Keratinocyte (primary cell): ENCODE measurements around the gene DNPEP. TPM values are rescaled to one million over a fixed set of nuclear protein-coding genes. Genes with fewer than 3 reads are reported as not detected.

Experiments
- DNase-seq: peaks from one replicate; pipeline ENCODE4 v3.0.0-alpha.2; 2011; ENCODE audit warnings: low read depth, missing footprints, low spot score
- FAIRE-seq: peaks from 2 replicates; lab custom pipeline; 2011; peaks lifted over from hg19 to GRCh38; lab: Jason Lieb, UNC
- H2AFZ ChIP-seq: 2 replicates; pipeline ENCODE4 v1.6.0; 2012; ENCODE audit warnings: low read length, control low read depth, inconsistent platforms; ENCODE audit not compliant: control insufficient read depth
- H3K27ac ChIP-seq: 2 replicates; pipeline ENCODE4 v1.5.1; 2011; ENCODE audit warnings: low read length; ENCODE audit not compliant: control insufficient read depth, insufficient read depth
- H3K27me3 ChIP-seq: 3 replicates; pipeline ENCODE4 v1.6.0; 2011; ENCODE audit warnings: low read length; ENCODE audit not compliant: control insufficient read depth, insufficient read depth; ENCODE audit errors: extremely low read depth
- H3K36me3 ChIP-seq, 2 experiments: 2 replicates in 1 of 2; 3 replicates in 1 of 2; pipeline ENCODE4 v1.5.1; 2011; ENCODE audit warnings: low read length in 2 of 2, mild to moderate bottlenecking in 1 of 2; ENCODE audit not compliant: control insufficient read depth in 2 of 2, insufficient read depth in 2 of 2; ENCODE audit errors: extremely low read depth in 1 of 2
- H3K4me1 ChIP-seq: 3 replicates; pipeline ENCODE4 v1.5.1; 2011; ENCODE audit warnings: low read length; ENCODE audit not compliant: control insufficient read depth, insufficient read depth; ENCODE audit errors: extremely low read depth
- H3K4me2 ChIP-seq: 3 replicates; pipeline ENCODE4 v1.6.0; 2011; ENCODE audit warnings: low read depth, low read length; ENCODE audit not compliant: control insufficient read depth, insufficient read depth; ENCODE audit errors: extremely low read depth
- H3K4me3 ChIP-seq, 3 experiments: fragments of 200-600 bp in 1 of 3; sonication (generic) in 1 of 3; 2 replicates in 2 of 3; 3 replicates in 1 of 3; pipeline ENCODE4 v1.5.1; 2011 to 2016; ENCODE audit warnings: low read length in 3 of 3, mild to moderate bottlenecking in 3 of 3, control low read depth in 2 of 3, inconsistent platforms in 1 of 3, low read depth in 1 of 3, mixed read lengths in 1 of 3, mixed run types in 1 of 3, moderate library complexity in 1 of 3; ENCODE audit not compliant: control insufficient read depth in 2 of 3, insufficient read depth in 2 of 3; ENCODE audit errors: extremely low read depth in 1 of 3
- H3K79me2 ChIP-seq: 2 replicates; pipeline ENCODE4 v1.6.0; 2012; ENCODE audit warnings: low read length; ENCODE audit not compliant: control insufficient read depth, insufficient read depth
- H3K9ac ChIP-seq: 3 replicates; pipeline ENCODE4 v1.6.0; 2011; ENCODE audit warnings: low read length; ENCODE audit not compliant: control insufficient read depth, insufficient read depth; ENCODE audit errors: extremely low read depth
- H3K9me1 ChIP-seq: 3 replicates; pipeline ENCODE4 v1.6.0; 2011; ENCODE audit warnings: low read length; ENCODE audit not compliant: control insufficient read depth, insufficient read depth; ENCODE audit errors: extremely low read depth
- H3K9me3 ChIP-seq: 2 replicates; pipeline ENCODE4 v1.5.1; 2012; ENCODE audit warnings: low read depth, low read length; ENCODE audit not compliant: control insufficient read depth
- H4K20me1 ChIP-seq: 3 replicates; pipeline ENCODE4 v1.6.0; 2011; ENCODE audit warnings: low read length; ENCODE audit not compliant: control insufficient read depth, insufficient read depth; ENCODE audit errors: extremely low read depth
- EZH2 ChIP-seq: IDR thresholded peaks from one replicate; pipeline ENCODE4 v1.6.1; 2012; ENCODE audit warnings: inconsistent platforms, mild to moderate bottlenecking, low read length, moderate library complexity
- dilution Hi-C: fragments of 300-500 bp; cut with MboI; formaldehyde crosslinking; loops from one replicate; pipeline ENCODE4 v1.7.0; 2020; ENCODE audit warnings: low sequenced_read_pairs; ENCODE audit not compliant: extremely low pct_ligation_motif_present
- polyA plus RNA-seq, 5 experiments: library from polyadenylated mRNA; depleted of rRNA in 3 of 5; stranded (reverse) in 3 of 5; stranded (forward) in 1 of 5; unstranded in 1 of 5; fragments of >200 nt; gene quantifications; 1 replicate in 1 of 5; 2 replicates in 3 of 5; 3 replicates in 1 of 5; pipeline versions ENCODE4 v1.2.1 to v1.2.3, GENCODE V29; 2011 to 2012; ENCODE audit warnings: missing spikeins in 2 of 5, low read depth in 1 of 5, low replicate concordance in 1 of 5
- TF ChIP-seq, protein P1 (sequence below), 3 experiments: IDR thresholded peaks in 1 of 3; conservative IDR thresholded peaks in 1 of 3; optimal IDR thresholded peaks in 1 of 3; 2 replicates in 2 of 3; 3 replicates in 1 of 3; pipeline versions ENCODE3 to v1.5.1; 2011; ENCODE audit warnings: low read length in 3 of 3, mild to moderate bottlenecking in 3 of 3, moderate library complexity in 2 of 3, control low read depth in 1 of 3, inconsistent platforms in 1 of 3; ENCODE audit not compliant: insufficient read depth in 2 of 3; ENCODE audit errors: extremely low read depth in 1 of 3

Gene DNPEP
- polyA plus RNA-seq, 1 donor (not counting 4 experiments of a cell fraction or from before 2014, with no cell fraction given), result 34.1 TPM

- no peaks in the 10 kb centered on the region for H4K20me1 ChIP-seq
- H3K9ac ChIP-seq, result no peak overlapping the region
- H2AFZ ChIP-seq, result no peak overlapping the region
- H3K27ac ChIP-seq, result no peak overlapping the region
- no peaks in the 10 kb centered on the region for H3K9me3 ChIP-seq
- H3K79me2 ChIP-seq, result no peaks in the 10 kb centered on the region
- no peaks in the 10 kb centered on the region for H3K36me3 ChIP-seq
- no peak overlapping the region for H3K4me2 ChIP-seq
- TF ChIP-seq, protein P1, sequence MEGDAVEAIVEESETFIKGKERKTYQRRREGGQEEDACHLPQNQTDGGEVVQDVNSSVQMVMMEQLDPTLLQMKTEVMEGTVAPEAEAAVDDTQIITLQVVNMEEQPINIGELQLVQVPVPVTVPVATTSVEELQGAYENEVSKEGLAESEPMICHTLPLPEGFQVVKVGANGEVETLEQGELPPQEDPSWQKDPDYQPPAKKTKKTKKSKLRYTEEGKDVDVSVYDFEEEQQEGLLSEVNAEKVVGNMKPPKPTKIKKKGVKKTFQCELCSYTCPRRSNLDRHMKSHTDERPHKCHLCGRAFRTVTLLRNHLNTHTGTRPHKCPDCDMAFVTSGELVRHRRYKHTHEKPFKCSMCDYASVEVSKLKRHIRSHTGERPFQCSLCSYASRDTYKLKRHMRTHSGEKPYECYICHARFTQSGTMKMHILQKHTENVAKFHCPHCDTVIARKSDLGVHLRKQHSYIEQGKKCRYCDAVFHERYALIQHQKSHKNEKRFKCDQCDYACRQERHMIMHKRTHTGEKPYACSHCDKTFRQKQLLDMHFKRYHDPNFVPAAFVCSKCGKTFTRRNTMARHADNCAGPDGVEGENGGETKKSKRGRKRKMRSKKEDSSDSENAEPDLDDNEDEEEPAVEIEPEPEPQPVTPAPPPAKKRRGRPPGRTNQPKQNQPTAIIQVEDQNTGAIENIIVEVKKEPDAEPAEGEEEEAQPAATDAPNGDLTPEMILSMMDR (optimal IDR thresholded peaks at IDR 0.05 in 1 of 3, IDR thresholded peaks at IDR 0.05 in 1 of 3, conservative IDR thresholded peaks at IDR 0.05 in 1 of 3; ENCODE audit: extremely low read depth in 1 of 3, insufficient read depth in 2 of 3, low read length in 3 of 3), result no peak
- no peak for TF ChIP-seq EZH2
- H3K4me1 ChIP-seq, result no peaks in the 10 kb centered on the region
- no peaks in the 10 kb centered on the region for H3K9me1 ChIP-seq
- peaks cover 6% of the 10 kb centered on the region for H3K27me3 ChIP-seq
- DNase-seq, result no peak
- no peak for FAIRE-seq
- dilution Hi-C loops, result no loop called here
- H3K4me3 ChIP-seq, result no peak overlapping the region
These were observed 38.9 kb upstream of the DNPEP start for GRCh38 chr2:219426534-219427136.

GRCh38 chr2:219426068-219426443 lies 38.3 kb upstream of the DNPEP start:
- Histone ChIP-seq H3K79me2 (no peaks in the 10 kb centered on the region), H3K9me1 (no peaks in the 10 kb centered on the region), H3K4me2 (no peak overlapping the region), H3K4me3 (no peak overlapping the region), H4K20me1 (no peaks in the 10 kb centered on the region), H2AFZ (no peak overlapping the region), H3K9ac (no peak overlapping the region), H3K27me3 (peaks cover 6% of the 10 kb centered on the region), H3K36me3 (no peaks in the 10 kb centered on the region), H3K4me1 (no peaks in the 10 kb centered on the region), H3K27ac (no peak overlapping the region), H3K9me3 (no peaks in the 10 kb centered on the region)
- no peak for FAIRE-seq
- dilution Hi-C loops, result no loop called here
- DNase-seq, result no peak
- no peak for TF ChIP-seq EZH2
- TF ChIP-seq, protein P1 (optimal IDR thresholded peaks at IDR 0.05 in 1 of 3, IDR thresholded peaks at IDR 0.05 in 1 of 3, conservative IDR thresholded peaks at IDR 0.05 in 1 of 3; ENCODE audit: extremely low read depth in 1 of 3, insufficient read depth in 2 of 3, low read length in 3 of 3), result no peak
